RWPE1 (cell line): ENCODE measurements around the gene FAM43B.
"Not testable (repeated sequence)": the region's sequence is repeated elsewhere in the genome, so short reads cannot be mapped to it uniquely, and the experiment has no call there.

Experiments used
- CTCF ChIA-PET: fragments of 350-600 bp; sonication (Branson Sonifier 250); formaldehyde crosslinking; extraction: SDS; loops from one replicate; lab custom pipeline; 2021; lab: Yijun Ruan, JAX
- POLR2A ChIA-PET: fragments of 400-600 bp; formaldehyde crosslinking; extraction: SDS; loops from one replicate; lab custom pipeline; 2020; ENCODE audit warnings: antibody characterized with exemption; ENCODE audit not compliant: low non-redundant PET; lab: Yijun Ruan, JAX
- DNase-seq: peaks from one replicate; pipeline ENCODE4 v3.0.0; 2012; ENCODE audit warnings: low spot score
- H3K27ac ChIP-seq: fragments of 450-650 bp; 2 replicates; pipeline ENCODE4 v1.5.1; 2017
- TF ChIP-seq, protein P1 (sequence below): fragments of 450-650 bp; conservative IDR thresholded peaks from 2 replicates; pipeline ENCODE4 v1.5.1; 2017; ENCODE audit warnings: low read depth, mild to moderate bottlenecking

FAM43B gene

DNA sequence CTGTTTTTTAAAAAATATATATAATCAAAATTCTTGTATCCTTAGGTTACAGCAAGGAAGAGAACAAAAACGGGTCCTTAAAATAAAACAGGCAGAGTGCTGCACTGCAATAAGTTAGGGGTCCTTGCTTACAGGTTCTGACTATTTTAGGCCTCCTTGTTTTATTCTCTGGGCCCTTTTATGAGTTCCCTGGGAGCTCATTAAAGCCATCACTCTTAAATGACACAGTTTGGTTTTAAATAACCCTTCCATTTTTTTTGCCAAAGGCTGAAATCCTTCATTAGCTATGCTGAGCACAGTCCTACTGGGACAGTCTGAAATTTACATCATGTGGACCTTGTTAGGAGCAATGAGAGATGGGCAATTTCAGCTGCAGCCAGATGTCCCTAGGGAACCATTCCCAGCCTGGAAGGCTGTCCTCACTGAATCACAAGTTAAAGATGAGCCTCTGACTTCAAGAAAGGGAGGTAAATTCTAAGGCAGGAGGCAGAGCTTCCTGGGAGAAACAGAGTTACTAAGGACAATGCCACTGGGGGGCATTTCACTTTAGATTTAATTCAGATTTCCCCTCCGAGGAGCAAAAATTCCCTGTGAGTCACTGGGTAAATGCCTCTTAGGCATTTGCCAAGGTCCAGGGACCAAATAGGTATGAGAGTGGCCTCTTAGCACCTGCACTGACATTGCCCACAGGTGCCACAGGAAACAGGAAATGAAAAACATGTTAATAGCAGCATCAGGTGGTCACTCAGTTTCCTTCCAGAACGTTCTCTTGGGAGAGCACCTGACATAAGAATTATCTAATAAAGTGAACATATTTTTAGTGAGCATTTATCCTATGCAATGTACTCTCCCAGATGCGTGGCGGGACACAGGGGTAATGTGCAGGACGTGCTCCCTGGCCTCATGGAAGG lies 40.6 kb upstream of the FAM43B start:
- H3K27ac ChIP-seq, result no peak overlapping the region
- DNase-seq, result no peak
- TF ChIP-seq, protein P1, sequence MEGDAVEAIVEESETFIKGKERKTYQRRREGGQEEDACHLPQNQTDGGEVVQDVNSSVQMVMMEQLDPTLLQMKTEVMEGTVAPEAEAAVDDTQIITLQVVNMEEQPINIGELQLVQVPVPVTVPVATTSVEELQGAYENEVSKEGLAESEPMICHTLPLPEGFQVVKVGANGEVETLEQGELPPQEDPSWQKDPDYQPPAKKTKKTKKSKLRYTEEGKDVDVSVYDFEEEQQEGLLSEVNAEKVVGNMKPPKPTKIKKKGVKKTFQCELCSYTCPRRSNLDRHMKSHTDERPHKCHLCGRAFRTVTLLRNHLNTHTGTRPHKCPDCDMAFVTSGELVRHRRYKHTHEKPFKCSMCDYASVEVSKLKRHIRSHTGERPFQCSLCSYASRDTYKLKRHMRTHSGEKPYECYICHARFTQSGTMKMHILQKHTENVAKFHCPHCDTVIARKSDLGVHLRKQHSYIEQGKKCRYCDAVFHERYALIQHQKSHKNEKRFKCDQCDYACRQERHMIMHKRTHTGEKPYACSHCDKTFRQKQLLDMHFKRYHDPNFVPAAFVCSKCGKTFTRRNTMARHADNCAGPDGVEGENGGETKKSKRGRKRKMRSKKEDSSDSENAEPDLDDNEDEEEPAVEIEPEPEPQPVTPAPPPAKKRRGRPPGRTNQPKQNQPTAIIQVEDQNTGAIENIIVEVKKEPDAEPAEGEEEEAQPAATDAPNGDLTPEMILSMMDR, result no peak
- CTCF ChIA-PET, result interaction anchor here (0.6 to 1.3 kb wide), 2 partner anchors 18 to 881 kb away, joined by 3 to 4 read pairs; no protein-coding TSS in a partner anchor
- POLR2A ChIA-PET, result interaction anchor here (0.6 kb wide), 1 partner anchor 219 kb away, joined by 3 read pairs; no protein-coding TSS in a partner anchor

DNA sequence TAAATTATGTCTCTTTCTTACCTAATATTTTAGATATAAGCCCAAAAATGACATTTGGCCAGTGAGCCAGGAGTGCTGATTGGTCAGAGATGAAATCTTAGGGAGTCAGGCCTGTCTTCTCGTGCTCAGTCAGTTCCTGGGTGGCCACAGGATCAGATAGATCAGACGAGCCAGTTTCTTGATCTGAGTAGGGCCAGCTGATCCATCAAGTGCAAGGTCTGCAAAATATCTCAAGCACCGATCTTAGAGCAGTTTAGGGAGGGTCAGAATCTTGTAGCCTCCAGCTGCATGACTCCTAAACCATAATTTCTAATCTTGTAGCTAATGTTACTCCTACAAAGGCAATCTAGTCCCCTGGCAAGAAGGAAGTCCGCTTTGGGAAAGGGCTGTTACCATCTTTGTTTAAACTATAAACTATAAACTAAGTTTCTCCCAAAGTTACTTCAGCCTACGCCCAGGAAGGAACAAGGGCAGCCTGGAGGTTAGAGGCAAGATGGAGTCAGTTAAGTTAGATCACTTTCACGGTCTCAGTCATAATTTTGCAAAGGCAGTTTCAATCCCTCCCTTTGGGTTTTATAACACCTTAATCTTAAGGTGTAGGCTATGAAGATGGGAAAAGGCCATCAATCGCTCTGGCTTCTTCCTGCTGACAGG lies 32.6 kb upstream of the FAM43B start:
- H3K27ac ChIP-seq, POLR2A ChIA-PET, CTCF ChIA-PET, DNase-seq: not testable (repeated sequence)

DNA sequence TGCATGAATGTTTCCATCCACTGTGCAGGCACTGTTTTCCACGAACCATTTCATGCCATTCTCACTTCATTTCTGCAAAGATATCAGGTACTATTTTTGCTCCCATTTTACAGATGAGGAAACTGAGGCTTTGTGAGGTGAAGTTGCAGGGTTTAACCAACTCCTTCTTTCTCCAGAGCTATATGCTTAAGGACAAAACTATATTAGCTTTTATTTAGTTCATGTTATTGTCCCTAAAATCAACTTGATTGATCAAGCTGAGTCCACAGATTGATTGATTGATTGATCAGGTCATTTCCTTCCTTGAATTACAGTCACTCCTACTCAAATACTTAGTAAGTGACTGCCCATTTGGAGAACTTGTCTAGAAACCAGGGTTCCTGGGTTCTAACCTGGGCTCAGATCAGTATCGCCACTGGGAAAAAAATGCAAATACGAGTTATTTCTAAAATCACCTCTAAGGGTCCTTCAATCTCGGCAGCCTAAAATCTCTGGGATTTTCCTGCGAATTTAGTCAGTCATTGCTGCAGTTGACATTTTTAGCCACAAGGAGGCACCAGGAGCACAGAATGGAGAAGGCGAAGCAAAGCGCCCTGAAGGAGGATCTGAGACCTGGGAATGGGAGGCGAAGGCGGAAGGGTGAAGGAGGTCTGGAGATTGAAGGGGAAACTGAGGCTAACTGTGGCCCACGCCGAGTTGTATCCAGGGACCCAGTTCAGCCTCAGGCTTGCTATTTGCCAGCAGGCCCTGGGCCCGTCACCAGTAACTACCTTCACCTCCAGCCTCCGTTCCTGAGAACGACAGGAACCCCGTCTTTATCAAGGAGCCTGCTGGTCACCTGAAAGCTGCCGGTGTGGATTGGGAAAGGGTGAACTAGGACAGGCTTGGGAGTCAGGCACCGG lies 30.2 kb upstream of the FAM43B start:
- TF ChIP-seq, protein P1, result peak; percentile 91
- CTCF ChIA-PET, result interaction anchor here (0.6 to 1.9 kb wide), 4 partner anchors 11 to 139 kb away, joined by 3 to 5 read pairs (median 4); partner anchors contain the start of gene DDOST
- peak; percentile 57 for DNase-seq
- POLR2A ChIA-PET, result no interaction called here
- no peak overlapping the region for H3K27ac ChIP-seq

DNA sequence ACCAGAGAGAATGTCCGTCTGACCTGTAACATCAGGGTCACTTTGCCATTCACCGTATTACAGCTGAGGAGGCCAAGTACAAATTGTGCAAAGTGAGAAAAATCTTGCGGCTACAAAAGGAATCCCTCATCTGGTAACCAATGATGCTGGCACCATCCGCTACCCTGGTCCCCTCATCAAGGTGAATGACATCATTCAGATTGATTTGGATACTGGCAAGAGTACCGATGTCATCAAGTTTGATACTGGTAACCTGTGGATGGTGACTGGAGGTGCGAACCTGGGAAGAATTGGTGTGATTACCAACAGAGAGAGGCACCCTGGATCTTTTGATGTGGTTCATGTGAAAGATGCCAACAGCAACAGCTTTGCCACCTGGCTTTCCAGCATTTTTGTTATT lies 26.1 kb upstream of the FAM43B start:
- TF ChIP-seq, protein P1, result no peak
- H3K27ac ChIP-seq, result no peak overlapping the region
- CTCF ChIA-PET, result interaction anchor here (0.6 kb wide), 1 partner anchor 155 kb away, joined by 3 read pairs; no protein-coding TSS in a partner anchor
- POLR2A ChIA-PET, result no interaction called here
- no peak for DNase-seq

DNA sequence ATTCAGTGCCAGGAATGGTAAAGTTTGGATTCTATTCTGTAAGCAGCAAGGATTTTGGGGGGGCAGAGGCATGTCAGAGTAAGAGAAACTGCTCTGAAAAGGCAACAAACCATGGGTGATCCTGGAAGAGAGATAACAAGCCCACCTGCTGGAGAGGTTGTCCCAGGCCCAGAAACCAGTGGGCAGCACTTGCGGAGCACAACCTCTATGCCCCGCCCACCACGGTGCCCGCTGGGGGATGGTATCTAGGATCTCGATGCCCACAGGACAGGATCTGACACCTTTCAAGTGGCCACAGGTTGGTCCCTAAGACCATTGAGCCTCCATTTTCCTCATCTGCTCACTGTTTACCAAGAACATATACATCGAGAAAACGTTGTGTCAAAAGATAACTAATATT lies 24.2 kb upstream of the FAM43B start:
- CTCF ChIA-PET, result no interaction called here
- no peak overlapping the region for H3K27ac ChIP-seq
- DNase-seq, result no peak
- POLR2A ChIA-PET, result no interaction called here
- TF ChIP-seq, protein P1, result no peak

DNA sequence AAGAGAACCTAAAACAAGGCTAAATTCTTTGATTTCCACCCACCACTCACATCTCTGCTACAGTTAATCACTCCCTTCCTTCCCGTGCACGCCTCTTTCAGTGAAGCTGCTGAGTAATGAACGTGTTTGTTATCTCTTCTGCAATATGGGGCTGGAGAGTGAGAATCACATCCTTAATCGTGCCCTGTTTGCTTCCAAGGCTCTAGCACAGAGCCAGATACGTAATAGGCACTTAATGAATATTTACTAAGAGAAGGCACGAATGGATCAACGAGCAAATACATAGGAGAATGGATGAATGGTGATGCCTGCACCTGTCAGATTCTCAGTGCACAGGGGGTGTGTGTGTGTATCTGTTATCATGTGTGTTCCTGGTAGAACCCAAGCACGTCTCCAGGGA lies 22.1 kb upstream of the FAM43B start:
- TF ChIP-seq, protein P1, result no peak
- no peak for DNase-seq
- no peak overlapping the region for H3K27ac ChIP-seq
- CTCF ChIA-PET, result no interaction called here
- POLR2A ChIA-PET, result no interaction called here
